Measurements from ENCODE around the gene DOLPP1.

The DOLPP1 gene

GRCh38 chr9:129068110-129068509, 12.8 kb upstream of the DOLPP1 start:
- FAIRE-seq = no peak

- no peak for FAIRE-seq
Observed at GRCh38 chr9:129068990-129069861, 11.7 kb upstream of the DOLPP1 start.

GRCh38 chr9:129069862-129070641, 10.9 kb upstream of the DOLPP1 start:
- FAIRE-seq = no peak

- FAIRE-seq = no peak
Observed at GRCh38 chr9:129070696-129071525, 10.0 kb upstream of the DOLPP1 start.

- no peak for FAIRE-seq
Observed at GRCh38 chr9:129071526-129072126, 9.3 kb upstream of the DOLPP1 start.

- no peak for FAIRE-seq
Observed at GRCh38 chr9:129072171-129072570, 8.7 kb upstream of the DOLPP1 start.

GRCh38 chr9:129073404-129073803, 7.5 kb upstream of the DOLPP1 start:
- no peak for FAIRE-seq

- no peak for FAIRE-seq
Observed at GRCh38 chr9:129074106-129074505, 6.8 kb upstream of the DOLPP1 start.

GRCh38 chr9:129075996-129076639, 4.8 kb upstream of the DOLPP1 start:
- FAIRE-seq = no peak

GRCh38 chr9:129076640-129077037, 4.3 kb upstream of the DOLPP1 start:
- no peak for FAIRE-seq

- FAIRE-seq = no peak
Observed at GRCh38 chr9:129077236-129077635, 3.7 kb upstream of the DOLPP1 start.

GRCh38 chr9:129078691-129079503, 2.0 kb upstream of the DOLPP1 start:
- no peak for FAIRE-seq

GRCh38 chr9:129079829-129080228, 1.1 kb upstream of the DOLPP1 start:
- no peak for FAIRE-seq

- no peak for FAIRE-seq
Observed at GRCh38 chr9:129080298-129080600, 662 bp upstream of the DOLPP1 start.

- no peak for FAIRE-seq
Observed at GRCh38 chr9:129081388-129081904, 535 bp downstream of the DOLPP1 start.

- FAIRE-seq = no peak
Observed at GRCh38 chr9:129084087-129084486, 3.2 kb downstream of the DOLPP1 start.

- no peak for FAIRE-seq
Observed at GRCh38 chr9:129089246-129089645, 8.3 kb downstream of the DOLPP1 start.

- FAIRE-seq = no peak
Observed at GRCh38 chr9:129093602-129094386, 12.9 kb downstream of the DOLPP1 start.

GRCh38 chr9:129094387-129095169, 13.7 kb downstream of the DOLPP1 start:
- no peak for FAIRE-seq

Data from colon (tissue), 2 donors.